Body of pancreas (tissue), 4 donors: ENCODE measurements around the gene MAP3K4. TPM values are rescaled to one million over a fixed set of nuclear protein-coding genes. Genes with fewer than 3 reads are reported as not detected.

ENCODE experiments used
- ATAC-seq: fragments of 150-250 bp; one replicate; pipeline ENCODE4 v1.9.1; 2016
- DNase-seq, 4 donors: peaks; one replicate each; pipeline ENCODE4 v3.0.0-alpha.2; 2019
- H3K27ac ChIP-seq, 4 donors: fragments of 200-600 bp; sonication (generic); 1 replicate in 3 of 4; 2 replicates in 1 of 4; pipeline versions ENCODE4 v1.5.1 to v1.6.1; 2016 to 2019; ENCODE audit warnings: mild to moderate bottlenecking in 1 of 4, mixed read lengths in 1 of 4, moderate library complexity in 1 of 4
- H3K27me3 ChIP-seq, 2 donors: fragments of 200-600 bp; sonication (generic); one replicate each; pipeline ENCODE4 v1.6.0; 2016; ENCODE audit warnings: mild to moderate bottlenecking in 1 of 2
- H3K36me3 ChIP-seq, 2 donors: fragments of 200-600 bp; sonication (generic); replicated peaks in 1 of 2; 2 replicates each; pipeline ENCODE4 v1.5.1; 2016; ENCODE audit warnings: low read depth in 2 of 2; ENCODE audit not compliant: insufficient read depth in 1 of 2
- H3K4me1 ChIP-seq: fragments of 200-600 bp; sonication (generic); one replicate; pipeline ENCODE4 v1.6.0; 2016
- H3K4me3 ChIP-seq, 2 donors: fragments of 200-600 bp; sonication (generic); 1 replicate in 1 of 2; 2 replicates in 1 of 2; pipeline ENCODE4 v1.5.1; 2016 to 2019
- H3K9me3 ChIP-seq, 3 donors: fragments of 200-600 bp; sonication (generic); 1 replicate in 2 of 3; 2 replicates in 1 of 3; pipeline ENCODE4 v1.5.1; 2016
- CTCF ChIP-seq, 7 experiments: fragments of 450-650 bp in 4 of 7; fragments of 200-600 bp in 3 of 7; sonication (generic) in 3 of 7; IDR thresholded peaks; one replicate each; pipeline ENCODE4 v1.5.1; 2016 to 2019; ENCODE audit warnings: antibody characterized with exemption in 7 of 7
- POLR2A ChIP-seq, 3 donors: fragments of 450-650 bp; IDR thresholded peaks; one replicate each; pipeline ENCODE4 v1.6.1; 2016; ENCODE audit warnings: antibody characterized with exemption in 3 of 3, mild to moderate bottlenecking in 2 of 3
- WGBS, 2 donors: methylation state at CpG; one replicate each; pipeline ENCODE4 v1.1.5; 2017; 5-methylcytosine and 5-hydroxymethylcytosine counted together
- intact Hi-C: fragments of 100-400 bp; cut with DNase I; formaldehyde crosslinking; loops from one replicate; pipeline ENCODE4 v1.15.1; 2023
- total RNA-seq, 2 donors: library from RNA; depleted of rRNA; stranded (reverse); fragments of >200 nt; gene quantifications; one replicate each; pipeline ENCODE4 v1.1.0, GENCODE V29; 2016

Gene MAP3K4
- total RNA-seq, 2 donors from 2014 or later, result 20.1 to 31.4 TPM

- intact Hi-C loops, result no loop called here
- Histone ChIP-seq H3K4me1 (no peaks in the 10 kb centered on the region), H3K27ac (no peak overlapping the region), H3K27me3 (no peaks in the 10 kb centered on the region), H3K36me3 (no peaks in the 10 kb centered on the region), H3K9me3 (no peaks in the 10 kb centered on the region), H3K4me3 (no peak overlapping the region)
- 84 to 89% methylated on average over 11 of the region's 11 CpGs for WGBS, 2 donors
- ATAC-seq (no peak), DNase-seq (no peak)
- TF ChIP-seq CTCF (IDR thresholded peaks at IDR 0.05) (no peak), POLR2A (IDR thresholded peaks at IDR 0.05) (no peak)
These were observed 174.6 kb downstream of the MAP3K4 start for GRCh38 chr6:161166176-161166575.

- Histone ChIP-seq H3K9me3 (no peaks in the 10 kb centered on the region), H3K27me3 (no peaks in the 10 kb centered on the region), H3K4me1 (no peaks in the 10 kb centered on the region), H3K36me3 (no peaks in the 10 kb centered on the region), H3K27ac (no peak overlapping the region), H3K4me3 (no peak overlapping the region)
- DNase-seq (no peak), ATAC-seq (no peak)
- WGBS, 2 donors, result 86 to 89% methylated on average over 5 of the region's 5 CpGs
- intact Hi-C loops, result no loop called here
- TF ChIP-seq POLR2A (IDR thresholded peaks at IDR 0.05), result no peak
- TF ChIP-seq CTCF (IDR thresholded peaks at IDR 0.05), result no peak
These were observed 175.1 kb downstream of the MAP3K4 start for GRCh38 chr6:161166677-161167076.
